ENCODE data around the gene DNAH6. TPM values are rescaled to one million over a fixed set of nuclear protein-coding genes. Genes with fewer than 3 reads are reported as not detected.

The DNAH6 gene
- total RNA-seq, 1 donor from 2014 or later: 0.14 TPM

- Histone ChIP-seq H3K27ac (replicated peaks) (no peak overlapping the region), H3K36me3 (no peaks in the 10 kb centered on the region), H3K4me1 (peaks cover 6% of the 10 kb centered on the region), H3K27me3 (ENCODE audit: low read depth) (no peaks in the 10 kb centered on the region), H3K9me3 (replicated peaks) (no peaks in the 10 kb centered on the region), H3K4me3 (no peak overlapping the region)
- no peak for DNase-seq
- TF ChIP-seq CTCF (IDR thresholded peaks at IDR 0.05; ENCODE audit: borderline replicate concordance): no peak
- intact Hi-C loops (cut with micrococcal nuclease): no loop called here
Observed at GRCh38 chr2:84686783-84687476, 170.6 kb downstream of the DNAH6 start.

- intact Hi-C loops (cut with micrococcal nuclease): no loop called here
- Histone ChIP-seq H3K27ac (replicated peaks) (no peak overlapping the region), H3K27me3 (ENCODE audit: low read depth) (no peaks in the 10 kb centered on the region), H3K36me3 (no peaks in the 10 kb centered on the region), H3K4me1 (peaks cover 6% of the 10 kb centered on the region), H3K9me3 (replicated peaks) (no peaks in the 10 kb centered on the region), H3K4me3 (no peak overlapping the region)
- DNase-seq: no peak
- TF ChIP-seq CTCF (IDR thresholded peaks at IDR 0.05; ENCODE audit: borderline replicate concordance): no peak
Observed at GRCh38 chr2:84687498-84688149, 171.3 kb downstream of the DNAH6 start.

GRCh38 chr2:84690225-84690624 lies 173.9 kb downstream of the DNAH6 start:
- no peaks in the 10 kb centered on the region for H3K36me3 ChIP-seq
- no peak for TF ChIP-seq CTCF (IDR thresholded peaks at IDR 0.05; ENCODE audit: borderline replicate concordance)
- intact Hi-C loops (cut with micrococcal nuclease): no loop called here
- no peaks in the 10 kb centered on the region for H3K27me3 ChIP-seq (ENCODE audit: low read depth)
- H3K27ac ChIP-seq (replicated peaks): no peak overlapping the region
- H3K4me1 ChIP-seq: peaks cover 6% of the 10 kb centered on the region
- no peaks in the 10 kb centered on the region for H3K9me3 ChIP-seq (replicated peaks)
- H3K4me3 ChIP-seq: no peak overlapping the region
- DNase-seq: no peak

GRCh38 chr2:84694088-84694622 lies 177.9 kb downstream of the DNAH6 start:
- Histone ChIP-seq H3K4me1 (no peaks in the 10 kb centered on the region), H3K4me3 (no peak overlapping the region), H3K27me3 (ENCODE audit: low read depth) (no peaks in the 10 kb centered on the region), H3K36me3 (no peaks in the 10 kb centered on the region), H3K27ac (replicated peaks) (no peak overlapping the region), H3K9me3 (replicated peaks) (no peaks in the 10 kb centered on the region)
- TF ChIP-seq CTCF (IDR thresholded peaks at IDR 0.05; ENCODE audit: borderline replicate concordance): no peak
- intact Hi-C loops (cut with micrococcal nuclease): no loop called here
- DNase-seq: no peak

GRCh38 chr2:84697895-84698294 lies 181.6 kb downstream of the DNAH6 start:
- Histone ChIP-seq H3K36me3 (no peaks in the 10 kb centered on the region), H3K4me3 (no peak overlapping the region), H3K9me3 (replicated peaks) (no peaks in the 10 kb centered on the region), H3K4me1 (no peaks in the 10 kb centered on the region), H3K27ac (replicated peaks) (no peak overlapping the region), H3K27me3 (ENCODE audit: low read depth) (no peaks in the 10 kb centered on the region)
- no peak for TF ChIP-seq CTCF (IDR thresholded peaks at IDR 0.05; ENCODE audit: borderline replicate concordance)
- intact Hi-C loops (cut with micrococcal nuclease): no loop called here
- no peak for DNase-seq
